WTC11 (cell line): ENCODE measurements around the gene GSTA4. TPM values are rescaled to one million over a fixed set of nuclear protein-coding genes. Genes with fewer than 3 reads are reported as not detected.
"Not testable (repeated sequence)": the region's sequence is repeated elsewhere in the genome, so short reads cannot be mapped to it uniquely, and the experiment has no call there.

Experiments used
- ATAC-seq: fragments of 200-7000 bp; cut with Tn5 transposase; 2 replicates; pipeline ENCODE4 v1.10.0; 2021; ENCODE audit warnings: mild to moderate bottlenecking, moderate library complexity
- Bru-seq: library from RNA; stranded (reverse); fragments of 400-500 nt; gene quantifications from one replicate; lab custom pipeline; 2021; lab: Mats Ljungman, UMichigan
- CTCF ChIA-PET: fragments of 300-600 bp; sonication (Branson Sonifier 250); formaldehyde crosslinking; loops from one replicate; lab custom pipeline; 2021; ENCODE audit warnings: antibody characterized with exemption; lab: Charles Lee
- POLR2A ChIA-PET: fragments of 350-600 bp; sonication (Branson Sonifier 250); formaldehyde crosslinking; loops from one replicate; lab custom pipeline; 2021; ENCODE audit warnings: antibody characterized with exemption; lab: Charles Lee
- DNase-seq: peaks from one replicate; pipeline ENCODE4 v3.0.0; 2021; ENCODE audit warnings: low spot score
- H3K27ac Mint-ChIP-seq: 2 replicates; pipeline ENCODE4 v1.8.0; 2021; ENCODE audit warnings: mixed read lengths
- H3K27me3 Mint-ChIP-seq: 2 replicates; pipeline ENCODE4 v1.8.0; 2021; ENCODE audit warnings: low read depth, mild to moderate bottlenecking, moderate library complexity, mixed read lengths
- H3K36me3 Mint-ChIP-seq: 2 replicates; pipeline ENCODE4 v1.8.0; 2021; ENCODE audit warnings: mixed read lengths
- H3K4me1 Mint-ChIP-seq: 2 replicates; pipeline ENCODE4 v1.8.0; 2022; ENCODE audit warnings: mixed read lengths
- H3K4me3 Mint-ChIP-seq: 2 replicates; pipeline ENCODE4 v1.8.0; 2021; ENCODE audit warnings: mild to moderate bottlenecking, moderate library complexity, mixed read lengths
- H3K9me3 Mint-ChIP-seq: 2 replicates; pipeline ENCODE4 v1.8.0; 2021; ENCODE audit warnings: mixed read lengths
- CREB1 ChIP-seq: sonication (generic); formaldehyde crosslinking; IDR thresholded peaks from 2 replicates; pipeline ENCODE4 v1.8.0; 2023; ENCODE audit warnings: mild to moderate bottlenecking, missing genetic modification reagents
- EMX1 ChIP-seq: fragments of 250-450 bp; sonication (Bioruptor Pico); IDR thresholded peaks from 2 replicates; pipeline ENCODE4 v1.8.0; 2021; ENCODE audit warnings: mild to moderate bottlenecking
- ETV6 ChIP-seq: sonication (generic); formaldehyde crosslinking; IDR thresholded peaks from 2 replicates; pipeline ENCODE4 v1.8.1; 2022; ENCODE audit warnings: mild to moderate bottlenecking, missing genetic modification reagents
- GABPB1 ChIP-seq: sonication (generic); formaldehyde crosslinking; IDR thresholded peaks from 2 replicates; pipeline ENCODE4 v1.8.1; 2023; ENCODE audit warnings: mild to moderate bottlenecking, missing genetic modification reagents
- HMGA2 ChIP-seq: fragments of 250-450 bp; sonication (Bioruptor Pico); IDR thresholded peaks from 2 replicates; pipeline ENCODE4 v1.4.0; 2021; ENCODE audit warnings: mild to moderate bottlenecking, moderate library complexity
- MXD4 ChIP-seq: fragments of 250-450 bp; sonication (Bioruptor Pico); IDR thresholded peaks from 2 replicates; pipeline ENCODE4 v1.8.0; 2021; ENCODE audit warnings: mild to moderate bottlenecking, moderate library complexity, borderline replicate concordance
- NFATC4 ChIP-seq: fragments of 250-450 bp; sonication (Bioruptor Pico); IDR thresholded peaks from 2 replicates; pipeline ENCODE4 v1.9.0; 2021; ENCODE audit warnings: mild to moderate bottlenecking
- PRRX2 ChIP-seq: fragments of 250-450 bp; sonication (Bioruptor Pico); IDR thresholded peaks from 2 replicates; pipeline ENCODE4 v1.8.0; 2021; ENCODE audit warnings: mild to moderate bottlenecking
- RORB ChIP-seq: fragments of 250-450 bp; sonication (Bioruptor Pico); IDR thresholded peaks from 2 replicates; pipeline ENCODE4 v1.9.0; 2021; ENCODE audit warnings: mild to moderate bottlenecking
- ZNF232 ChIP-seq: sonication (generic); formaldehyde crosslinking; IDR thresholded peaks from 2 replicates; pipeline ENCODE4 v1.8.0; 2022; ENCODE audit warnings: mild to moderate bottlenecking, missing genetic modification reagents
- ZNF396 ChIP-seq: fragments of 250-450 bp; sonication (Bioruptor Pico); IDR thresholded peaks from 2 replicates; pipeline ENCODE4 v1.8.0; 2021; ENCODE audit warnings: mild to moderate bottlenecking, moderate library complexity, borderline replicate concordance
- ZNF416 ChIP-seq: fragments of 250-450 bp; sonication (Bioruptor Pico); IDR thresholded peaks from 2 replicates; pipeline ENCODE4 v1.9.0; 2021; ENCODE audit warnings: mild to moderate bottlenecking, inconsistent platforms
- ZNF423 ChIP-seq: fragments of 250-450 bp; sonication (Bioruptor Pico); IDR thresholded peaks from 2 replicates; pipeline ENCODE4 v2.1.2; 2022; ENCODE audit warnings: mild to moderate bottlenecking, moderate library complexity
- ZNF671 ChIP-seq: fragments of 250-450 bp; sonication (Bioruptor Pico); IDR thresholded peaks from 2 replicates; pipeline ENCODE4 v1.8.0; 2021; ENCODE audit warnings: mild to moderate bottlenecking
- long read RNA-seq, 3 experiments: library from RNA in 1 of 3; library from capped mRNA in 1 of 3; library from polyadenylated mRNA in 1 of 3; unstranded in 2 of 3; stranded (forward) in 1 of 3; transcript quantifications; one replicate each; pipeline ENCODE4 v2.0.0, GENCODE V29; 2021
- total RNA-seq: library from RNA; stranded (reverse); gene quantifications from 3 replicates; pipeline ENCODE4 v1.2.3, GENCODE V29; 2021
- TF ChIP-seq, protein P1 (sequence below): fragments of 250-450 bp; sonication (Bioruptor Pico); IDR thresholded peaks from 2 replicates; pipeline ENCODE4 v1.9.0; 2021; ENCODE audit warnings: mild to moderate bottlenecking
- TF ChIP-seq, protein P2 (sequence below): fragments of 250-450 bp; sonication (Bioruptor Pico); IDR thresholded peaks from 2 replicates; pipeline ENCODE4 v2.1.2; 2022; ENCODE audit warnings: mild to moderate bottlenecking, moderate library complexity
- TF ChIP-seq, protein P3 (sequence below): sonication (generic); formaldehyde crosslinking; IDR thresholded peaks from 2 replicates; pipeline ENCODE4 v1.8.0; 2023; ENCODE audit warnings: missing genetic modification reagents, mild to moderate bottlenecking, borderline replicate concordance
- TF ChIP-seq, protein P4 (sequence below): fragments of 250-450 bp; sonication (Bioruptor Pico); IDR thresholded peaks from 2 replicates; pipeline ENCODE4 v1.9.0; 2021; ENCODE audit warnings: mild to moderate bottlenecking, borderline replicate concordance
- TF ChIP-seq, protein P5 (sequence below): fragments of 250-450 bp; sonication (Bioruptor Pico); IDR thresholded peaks from 2 replicates; pipeline ENCODE4 v1.8.0; 2021; ENCODE audit warnings: mild to moderate bottlenecking

The GSTA4 gene, protein sequence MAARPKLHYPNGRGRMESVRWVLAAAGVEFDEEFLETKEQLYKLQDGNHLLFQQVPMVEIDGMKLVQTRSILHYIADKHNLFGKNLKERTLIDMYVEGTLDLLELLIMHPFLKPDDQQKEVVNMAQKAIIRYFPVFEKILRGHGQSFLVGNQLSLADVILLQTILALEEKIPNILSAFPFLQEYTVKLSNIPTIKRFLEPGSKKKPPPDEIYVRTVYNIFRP
- 12.6 to 24.6 TPM (median 23.1 TPM) in 3 replicates for total RNA-seq
- percentile 84 among the genes with signal in this experiment for Bru-seq, nascent RNA
- long read RNA-seq, experiment 1, transcript GSTA4-203 (7 exons, 1,334 nt), result major isoform, 29 of 43 reads
- long read RNA-seq, experiment 1, partial matches to known transcripts, result 7 of 43 reads
- long read RNA-seq, experiment 1, other reads (novel, unspliced or antisense), result 6 of 43 reads
- long read RNA-seq, experiment 2, transcript GSTA4-203 (7 exons, 1,334 nt), result major isoform, 9 of 27 reads
- long read RNA-seq, experiment 2, partial matches to known transcripts, result 14 of 27 reads
- long read RNA-seq, experiment 2, other reads (novel, unspliced or antisense), result 4 of 27 reads
- long read RNA-seq, experiment 3, transcript GSTA4-203 (7 exons, 1,334 nt), result major isoform, 13 of 23 reads
- long read RNA-seq, experiment 3, partial matches to known transcripts, result 5 of 23 reads
- long read RNA-seq, experiment 3, other reads (novel, unspliced or antisense), result 4 of 23 reads

DNA sequence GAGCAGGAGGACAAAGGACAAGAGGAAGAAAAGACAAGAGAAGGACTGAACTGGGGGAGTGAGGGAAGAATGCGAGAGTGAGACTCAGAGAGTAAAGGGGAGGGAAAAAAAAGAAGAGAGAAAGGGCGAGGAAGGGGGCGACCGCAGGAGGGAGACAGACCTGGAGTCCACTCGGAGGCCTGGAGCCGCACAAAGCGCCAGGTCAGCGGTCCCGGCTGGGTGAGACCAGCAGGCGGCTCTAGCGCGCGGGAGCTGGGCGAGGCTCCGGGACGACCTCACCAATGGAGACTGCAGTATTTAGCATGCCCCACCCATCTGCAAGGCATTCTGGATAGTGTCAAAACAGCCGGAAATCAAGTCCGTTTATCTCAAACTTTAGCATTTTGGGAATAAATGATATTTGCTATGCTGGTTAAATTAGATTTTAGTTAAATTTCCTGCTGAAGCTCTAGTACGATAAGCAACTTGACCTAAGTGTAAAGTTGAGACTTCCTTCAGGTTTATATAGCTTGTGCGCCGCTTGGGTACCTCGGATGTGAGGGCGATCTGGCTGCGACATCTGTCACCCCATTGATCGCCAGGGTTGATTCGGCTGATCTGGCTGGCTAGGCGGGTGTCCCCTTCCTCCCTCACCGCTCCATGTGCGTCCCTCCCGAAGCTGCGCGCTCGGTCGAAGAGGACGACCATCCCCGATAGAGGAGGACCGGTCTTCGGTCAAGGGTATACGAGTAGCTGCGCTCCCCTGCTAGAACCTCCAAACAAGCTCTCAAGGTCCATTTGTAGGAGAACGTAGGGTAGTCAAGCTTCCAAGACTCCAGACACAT, at the start of gene GSTA4:
Gene GSTA4, minus strand, starts transcription at position 196 of the 824 bp plus-strand sequence. CDS start 1,041 bp downstream, outside the sequence.
- POLR2A ChIA-PET, result interaction anchor here (0.5 to 1.3 kb wide), 5 partner anchors 48 to 554 kb away, joined by 3 to 5 read pairs (median 3); no protein-coding TSS in a partner anchor
- not testable (repeated sequence) for H3K27me3 Mint-ChIP-seq, H3K9me3 Mint-ChIP-seq, H3K36me3 Mint-ChIP-seq
- ATAC-seq (peak; percentile 99), DNase-seq (peak; percentile 98)
- H3K4me3 Mint-ChIP-seq, result peak within 1 kb of the TSS; percentile 89
- peak within 1 kb of the TSS; percentile 98 for H3K27ac Mint-ChIP-seq
- H3K4me1 Mint-ChIP-seq, result peaks cover 15% of the 10 kb centered on the region
- CTCF ChIA-PET, result interaction anchor here (0.6 to 2.4 kb wide), 19 partner anchors 11 to 271 kb away, joined by 3 to 10 read pairs (median 3); partner anchors contain the start of gene FBXO9
- TF ChIP-seq, protein P1, sequence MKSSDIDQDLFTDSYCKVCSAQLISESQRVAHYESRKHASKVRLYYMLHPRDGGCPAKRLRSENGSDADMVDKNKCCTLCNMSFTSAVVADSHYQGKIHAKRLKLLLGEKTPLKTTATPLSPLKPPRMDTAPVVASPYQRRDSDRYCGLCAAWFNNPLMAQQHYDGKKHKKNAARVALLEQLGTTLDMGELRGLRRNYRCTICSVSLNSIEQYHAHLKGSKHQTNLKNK, result peak; percentile 99
- TF ChIP-seq ZNF232 (CRISPR knock-in tag), result peak; percentile 73; the same call in 1 of the 2 replicates
- peak; percentile 95; the same call in 1 of the 2 replicates for TF ChIP-seq ZNF396 (CRISPR knock-in tag)
- peak; percentile 97; the same call in 1 of the 2 replicates for TF ChIP-seq HMGA2 (CRISPR knock-in tag)
- TF ChIP-seq ZNF423, result peak; percentile 97
- peak; percentile 54 for TF ChIP-seq GABPB1
- peak; percentile 98 for TF ChIP-seq RORB (CRISPR knock-in tag)
- peak; percentile 98 for TF ChIP-seq NFATC4
- TF ChIP-seq MXD4 (CRISPR knock-in tag), result peak; percentile 100
- TF ChIP-seq, protein P2, sequence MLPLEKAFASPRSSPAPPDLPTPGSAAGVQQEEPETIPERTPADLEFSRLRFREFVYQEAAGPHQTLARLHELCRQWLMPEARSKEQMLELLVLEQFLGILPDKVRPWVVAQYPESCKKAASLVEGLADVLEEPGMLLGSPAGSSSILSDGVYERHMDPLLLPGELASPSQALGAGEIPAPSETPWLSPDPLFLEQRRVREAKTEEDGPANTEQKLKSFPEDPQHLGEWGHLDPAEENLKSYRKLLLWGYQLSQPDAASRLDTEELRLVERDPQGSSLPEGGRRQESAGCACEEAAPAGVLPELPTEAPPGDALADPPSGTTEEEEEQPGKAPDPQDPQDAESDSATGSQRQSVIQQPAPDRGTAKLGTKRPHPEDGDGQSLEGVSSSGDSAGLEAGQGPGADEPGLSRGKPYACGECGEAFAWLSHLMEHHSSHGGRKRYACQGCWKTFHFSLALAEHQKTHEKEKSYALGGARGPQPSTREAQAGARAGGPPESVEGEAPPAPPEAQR, result peak; percentile 100
- TF ChIP-seq EMX1 (CRISPR knock-in tag), result peak; percentile 99
- TF ChIP-seq PRRX2 (CRISPR knock-in tag), result peak; percentile 97
- peak; percentile 99 for TF ChIP-seq ZNF416
- TF ChIP-seq ETV6, result peak; percentile 66
- TF ChIP-seq, protein P3, sequence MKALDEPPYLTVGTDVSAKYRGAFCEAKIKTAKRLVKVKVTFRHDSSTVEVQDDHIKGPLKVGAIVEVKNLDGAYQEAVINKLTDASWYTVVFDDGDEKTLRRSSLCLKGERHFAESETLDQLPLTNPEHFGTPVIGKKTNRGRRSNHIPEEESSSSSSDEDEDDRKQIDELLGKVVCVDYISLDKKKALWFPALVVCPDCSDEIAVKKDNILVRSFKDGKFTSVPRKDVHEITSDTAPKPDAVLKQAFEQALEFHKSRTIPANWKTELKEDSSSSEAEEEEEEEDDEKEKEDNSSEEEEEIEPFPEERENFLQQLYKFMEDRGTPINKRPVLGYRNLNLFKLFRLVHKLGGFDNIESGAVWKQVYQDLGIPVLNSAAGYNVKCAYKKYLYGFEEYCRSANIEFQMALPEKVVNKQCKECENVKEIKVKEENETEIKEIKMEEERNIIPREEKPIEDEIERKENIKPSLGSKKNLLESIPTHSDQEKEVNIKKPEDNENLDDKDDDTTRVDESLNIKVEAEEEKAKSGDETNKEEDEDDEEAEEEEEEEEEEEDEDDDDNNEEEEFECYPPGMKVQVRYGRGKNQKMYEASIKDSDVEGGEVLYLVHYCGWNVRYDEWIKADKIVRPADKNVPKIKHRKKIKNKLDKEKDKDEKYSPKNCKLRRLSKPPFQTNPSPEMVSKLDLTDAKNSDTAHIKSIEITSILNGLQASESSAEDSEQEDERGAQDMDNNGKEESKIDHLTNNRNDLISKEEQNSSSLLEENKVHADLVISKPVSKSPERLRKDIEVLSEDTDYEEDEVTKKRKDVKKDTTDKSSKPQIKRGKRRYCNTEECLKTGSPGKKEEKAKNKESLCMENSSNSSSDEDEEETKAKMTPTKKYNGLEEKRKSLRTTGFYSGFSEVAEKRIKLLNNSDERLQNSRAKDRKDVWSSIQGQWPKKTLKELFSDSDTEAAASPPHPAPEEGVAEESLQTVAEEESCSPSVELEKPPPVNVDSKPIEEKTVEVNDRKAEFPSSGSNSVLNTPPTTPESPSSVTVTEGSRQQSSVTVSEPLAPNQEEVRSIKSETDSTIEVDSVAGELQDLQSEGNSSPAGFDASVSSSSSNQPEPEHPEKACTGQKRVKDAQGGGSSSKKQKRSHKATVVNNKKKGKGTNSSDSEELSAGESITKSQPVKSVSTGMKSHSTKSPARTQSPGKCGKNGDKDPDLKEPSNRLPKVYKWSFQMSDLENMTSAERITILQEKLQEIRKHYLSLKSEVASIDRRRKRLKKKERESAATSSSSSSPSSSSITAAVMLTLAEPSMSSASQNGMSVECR (CRISPR knock-in tag), result 0 out of 2 replicates have a peak, but pooled peaks have one; percentile 6
- TF ChIP-seq, protein P4, sequence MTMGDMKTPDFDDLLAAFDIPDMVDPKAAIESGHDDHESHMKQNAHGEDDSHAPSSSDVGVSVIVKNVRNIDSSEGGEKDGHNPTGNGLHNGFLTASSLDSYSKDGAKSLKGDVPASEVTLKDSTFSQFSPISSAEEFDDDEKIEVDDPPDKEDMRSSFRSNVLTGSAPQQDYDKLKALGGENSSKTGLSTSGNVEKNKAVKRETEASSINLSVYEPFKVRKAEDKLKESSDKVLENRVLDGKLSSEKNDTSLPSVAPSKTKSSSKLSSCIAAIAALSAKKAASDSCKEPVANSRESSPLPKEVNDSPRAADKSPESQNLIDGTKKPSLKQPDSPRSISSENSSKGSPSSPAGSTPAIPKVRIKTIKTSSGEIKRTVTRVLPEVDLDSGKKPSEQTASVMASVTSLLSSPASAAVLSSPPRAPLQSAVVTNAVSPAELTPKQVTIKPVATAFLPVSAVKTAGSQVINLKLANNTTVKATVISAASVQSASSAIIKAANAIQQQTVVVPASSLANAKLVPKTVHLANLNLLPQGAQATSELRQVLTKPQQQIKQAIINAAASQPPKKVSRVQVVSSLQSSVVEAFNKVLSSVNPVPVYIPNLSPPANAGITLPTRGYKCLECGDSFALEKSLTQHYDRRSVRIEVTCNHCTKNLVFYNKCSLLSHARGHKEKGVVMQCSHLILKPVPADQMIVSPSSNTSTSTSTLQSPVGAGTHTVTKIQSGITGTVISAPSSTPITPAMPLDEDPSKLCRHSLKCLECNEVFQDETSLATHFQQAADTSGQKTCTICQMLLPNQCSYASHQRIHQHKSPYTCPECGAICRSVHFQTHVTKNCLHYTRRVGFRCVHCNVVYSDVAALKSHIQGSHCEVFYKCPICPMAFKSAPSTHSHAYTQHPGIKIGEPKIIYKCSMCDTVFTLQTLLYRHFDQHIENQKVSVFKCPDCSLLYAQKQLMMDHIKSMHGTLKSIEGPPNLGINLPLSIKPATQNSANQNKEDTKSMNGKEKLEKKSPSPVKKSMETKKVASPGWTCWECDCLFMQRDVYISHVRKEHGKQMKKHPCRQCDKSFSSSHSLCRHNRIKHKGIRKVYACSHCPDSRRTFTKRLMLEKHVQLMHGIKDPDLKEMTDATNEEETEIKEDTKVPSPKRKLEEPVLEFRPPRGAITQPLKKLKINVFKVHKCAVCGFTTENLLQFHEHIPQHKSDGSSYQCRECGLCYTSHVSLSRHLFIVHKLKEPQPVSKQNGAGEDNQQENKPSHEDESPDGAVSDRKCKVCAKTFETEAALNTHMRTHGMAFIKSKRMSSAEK (CRISPR knock-in tag), result peak; percentile 98
- peak; percentile 71; the same call in 1 of the 2 replicates for TF ChIP-seq CREB1 (CRISPR knock-in tag)
- TF ChIP-seq, protein P5, sequence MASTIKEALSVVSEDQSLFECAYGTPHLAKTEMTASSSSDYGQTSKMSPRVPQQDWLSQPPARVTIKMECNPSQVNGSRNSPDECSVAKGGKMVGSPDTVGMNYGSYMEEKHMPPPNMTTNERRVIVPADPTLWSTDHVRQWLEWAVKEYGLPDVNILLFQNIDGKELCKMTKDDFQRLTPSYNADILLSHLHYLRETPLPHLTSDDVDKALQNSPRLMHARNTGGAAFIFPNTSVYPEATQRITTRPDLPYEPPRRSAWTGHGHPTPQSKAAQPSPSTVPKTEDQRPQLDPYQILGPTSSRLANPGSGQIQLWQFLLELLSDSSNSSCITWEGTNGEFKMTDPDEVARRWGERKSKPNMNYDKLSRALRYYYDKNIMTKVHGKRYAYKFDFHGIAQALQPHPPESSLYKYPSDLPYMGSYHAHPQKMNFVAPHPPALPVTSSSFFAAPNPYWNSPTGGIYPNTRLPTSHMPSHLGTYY (CRISPR knock-in tag), result peak; percentile 99
- TF ChIP-seq ZNF671 (CRISPR knock-in tag), result peak; percentile 99
